CD4-positive, CD25-positive, alpha-beta regulatory T cell (primary cell): ENCODE data around the gene RFT1. TPM values are rescaled to one million over a fixed set of nuclear protein-coding genes. Genes with fewer than 3 reads are reported as not detected.
A peak's percentile ranks its signal among the peaks of the same experiment; 100 is the strongest.
"Not testable (repeated sequence)": the region's sequence is repeated elsewhere in the genome, so short reads cannot be mapped to it uniquely, and the experiment has no call there.

Experiments
- ATAC-seq, 2 donors: fragments of 150-1000 bp; cut with Tn5 transposase; one replicate each; pipeline ENCODE4 v1.10.0; 2021; ENCODE audit warnings: low read depth in 2 of 2, moderate number of reproducible peaks in 2 of 2, moderate library complexity in 1 of 2
- DNase-seq, 3 donors: peaks; one replicate each; pipeline versions ENCODE4 v3.0.0 to v3.0.0-alpha.2; 2012 to 2022; ENCODE audit warnings: mixed read lengths in 1 of 3
- H3K27ac ChIP-seq: one replicate; pipeline ENCODE4 v1.7.0; 2013; ENCODE audit warnings: mild to moderate bottlenecking, low read length; ENCODE audit not compliant: insufficient read depth, poor library complexity, severe bottlenecking
- H3K27me3 ChIP-seq: one replicate; pipeline ENCODE4 v1.7.0; 2013; ENCODE audit warnings: low read length; ENCODE audit not compliant: control insufficient read depth, insufficient read depth
- H3K36me3 ChIP-seq: one replicate; pipeline ENCODE4 v1.7.0; 2013; ENCODE audit warnings: mild to moderate bottlenecking, low read length, moderate library complexity; ENCODE audit not compliant: control insufficient read depth, insufficient read depth
- H3K4me1 ChIP-seq: 2 replicates; pipeline ENCODE4 v1.7.0; 2013; ENCODE audit warnings: mild to moderate bottlenecking, low read length; ENCODE audit not compliant: insufficient read depth, control insufficient read depth, poor library complexity, severe bottlenecking
- H3K4me3 ChIP-seq: one replicate; pipeline ENCODE4 v1.7.0; 2013; ENCODE audit warnings: low read depth, mild to moderate bottlenecking, low read length, moderate library complexity
- H3K9me3 ChIP-seq, 2 experiments: 1 replicate in 1 of 2; 2 replicates in 1 of 2; pipeline ENCODE4 v1.7.0; 2013; ENCODE audit warnings: low read length in 2 of 2, mild to moderate bottlenecking in 1 of 2, moderate library complexity in 1 of 2; ENCODE audit not compliant: control insufficient read depth in 2 of 2
- H3K27ac Mint-ChIP-seq, 3 donors: one replicate each; pipeline ENCODE4 v1.8.0; 2020 to 2022; ENCODE audit warnings: mild to moderate bottlenecking in 3 of 3, mixed read lengths in 3 of 3, moderate library complexity in 2 of 3
- H3K27me3 Mint-ChIP-seq: one replicate; pipeline ENCODE4 v1.8.0; 2022; ENCODE audit warnings: mild to moderate bottlenecking, mixed read lengths
- H3K36me3 Mint-ChIP-seq: one replicate; pipeline ENCODE4 v1.8.0; 2020; ENCODE audit warnings: mixed read lengths
- H3K4me1 Mint-ChIP-seq, 4 donors: one replicate each; pipeline ENCODE4 v1.8.0; 2020 to 2022; ENCODE audit warnings: mixed read lengths in 4 of 4, mild to moderate bottlenecking in 1 of 4
- H3K4me3 Mint-ChIP-seq, 4 donors: one replicate each; pipeline ENCODE4 v1.8.0; 2020 to 2022; ENCODE audit warnings: mild to moderate bottlenecking in 4 of 4, mixed read lengths in 4 of 4, moderate library complexity in 3 of 4
- H3K9me3 Mint-ChIP-seq, 7 donors: one replicate each; pipeline ENCODE4 v1.8.0; 2020 to 2022; ENCODE audit warnings: mixed read lengths in 7 of 7, mild to moderate bottlenecking in 3 of 7, moderate library complexity in 2 of 7
- polyA plus RNA-seq, 4 donors: library from polyadenylated mRNA; unstranded; fragments of 300-500 nt; fragmentation: Illumina TruSeq; gene quantifications; one replicate each; pipeline ENCODE4 v1.2.3, GENCODE V29; 2021
- total RNA-seq: library from RNA; stranded (reverse); gene quantifications from one replicate; pipeline ENCODE4 v1.2.3, GENCODE V29; 2022

RFT1 gene
- total and polyA plus RNA-seq, 5 donors from 2014 or later: 12.9 to 27.6 (median 23.9) TPM

GRCh38 chr3:53151465-53151864 is 21.2 kb upstream of the RFT1 start:
- Histone ChIP-seq H3K36me3 (no peaks in the 10 kb centered on the region), H3K9me3 (no peaks in the 10 kb centered on the region), H3K4me1 (no peaks in the 10 kb centered on the region), H3K4me3 (no peak overlapping the region), H3K27me3 (no peaks in the 10 kb centered on the region), H3K27ac (no peak overlapping the region)
- Mint-ChIP-seq H3K9me3 (peaks cover 0 to 2% (median 0%) of the 10 kb centered on the region in 7 donors), H3K4me3 (no peak overlapping the region), H3K36me3 (no peaks in the 10 kb centered on the region), H3K4me1 (no peaks in the 10 kb centered on the region), H3K27me3 (peaks cover 25% of the 10 kb centered on the region), H3K27ac (no peak overlapping the region)
- no peak for DNase-seq
- ATAC-seq: no peak

GRCh38 chr3:53151086-53151438 is 20.8 kb upstream of the RFT1 start:
- H3K27me3 Mint-ChIP-seq: peaks cover 24% of the 10 kb centered on the region
- not testable (repeated sequence) for H3K27ac ChIP-seq, H3K27me3 ChIP-seq, H3K36me3 Mint-ChIP-seq, H3K4me3 Mint-ChIP-seq, H3K27ac Mint-ChIP-seq, DNase-seq, H3K36me3 ChIP-seq, H3K4me3 ChIP-seq, H3K9me3 ChIP-seq, H3K4me1 Mint-ChIP-seq, H3K4me1 ChIP-seq, ATAC-seq, H3K9me3 Mint-ChIP-seq

GRCh38 chr3:53150247-53151085 is 20.2 kb upstream of the RFT1 start:
- Histone ChIP-seq H3K27ac (no peak overlapping the region), H3K9me3 (no peaks in the 10 kb centered on the region), H3K36me3 (no peaks in the 10 kb centered on the region), H3K27me3 (no peaks in the 10 kb centered on the region), H3K4me3 (no peak overlapping the region), H3K4me1 (no peaks in the 10 kb centered on the region)
- ATAC-seq (no peak), DNase-seq (no peak)
- Mint-ChIP-seq H3K36me3 (no peaks in the 10 kb centered on the region), H3K27ac (no peak overlapping the region), H3K4me3 (no peak overlapping the region), H3K9me3 (peaks cover 0 to 2% (median 0%) of the 10 kb centered on the region in 7 donors), H3K27me3 (peaks cover 18% of the 10 kb centered on the region), H3K4me1 (no peaks in the 10 kb centered on the region)

GRCh38 chr3:53149699-53150098 is 19.5 kb upstream of the RFT1 start:
- DNase-seq (no peak), ATAC-seq (no peak)
- H3K27me3 Mint-ChIP-seq: peaks cover 14% of the 10 kb centered on the region
- H3K36me3 ChIP-seq: no peaks in the 10 kb centered on the region
- no peaks in the 10 kb centered on the region for H3K4me1 ChIP-seq
- no peaks in the 10 kb centered on the region for H3K9me3 ChIP-seq
- no peak overlapping the region for H3K27ac ChIP-seq
- H3K4me3 Mint-ChIP-seq: peak overlapping the region in 1 of 4 donors; percentile 76
- H3K4me1 Mint-ChIP-seq: no peaks in the 10 kb centered on the region
- H3K9me3 Mint-ChIP-seq: peaks cover 0 to 2% (median 0%) of the 10 kb centered on the region in 7 donors
- no peak overlapping the region for H3K4me3 ChIP-seq
- H3K36me3 Mint-ChIP-seq: no peaks in the 10 kb centered on the region
- no peaks in the 10 kb centered on the region for H3K27me3 ChIP-seq
- no peak overlapping the region for H3K27ac Mint-ChIP-seq

- ATAC-seq (no peak), DNase-seq (no peak)
- Mint-ChIP-seq H3K27ac (no peak overlapping the region), H3K4me1 (no peaks in the 10 kb centered on the region), H3K27me3 (peaks cover 11% of the 10 kb centered on the region), H3K36me3 (no peaks in the 10 kb centered on the region), H3K9me3 (no peaks in the 10 kb centered on the region), H3K4me3 (no peak overlapping the region)
- Histone ChIP-seq H3K27me3 (no peaks in the 10 kb centered on the region), H3K9me3 (no peaks in the 10 kb centered on the region), H3K4me3 (no peak overlapping the region), H3K27ac (no peak overlapping the region), H3K36me3 (no peaks in the 10 kb centered on the region), H3K4me1 (no peaks in the 10 kb centered on the region)
Observed at GRCh38 chr3:53149006-53149690, 18.9 kb upstream of the RFT1 start.

GRCh38 chr3:53147903-53148400 is 17.7 kb upstream of the RFT1 start:
- peaks cover 2% of the 10 kb centered on the region for H3K27me3 Mint-ChIP-seq
- ATAC-seq (no peak), DNase-seq (no peak)
- H3K9me3 ChIP-seq: no peaks in the 10 kb centered on the region
- no peaks in the 10 kb centered on the region for H3K36me3 Mint-ChIP-seq
- no peaks in the 10 kb centered on the region for H3K9me3 Mint-ChIP-seq
- no peaks in the 10 kb centered on the region for H3K27me3 ChIP-seq
- no peaks in the 10 kb centered on the region for H3K4me1 Mint-ChIP-seq
- no peak overlapping the region for H3K27ac Mint-ChIP-seq
- no peaks in the 10 kb centered on the region for H3K36me3 ChIP-seq
- no peaks in the 10 kb centered on the region for H3K4me1 ChIP-seq
- H3K4me3 Mint-ChIP-seq: no peak overlapping the region
- H3K4me3 ChIP-seq: no peak overlapping the region
- H3K27ac ChIP-seq: no peak overlapping the region

GRCh38 chr3:53147151-53147902 is 17.1 kb upstream of the RFT1 start:
- no peak overlapping the region for H3K4me3 ChIP-seq
- Mint-ChIP-seq H3K27me3 (no peaks in the 10 kb centered on the region), H3K9me3 (no peaks in the 10 kb centered on the region), H3K36me3 (no peaks in the 10 kb centered on the region), H3K4me1 (no peaks in the 10 kb centered on the region), H3K4me3 (no peak overlapping the region), H3K27ac (no peak overlapping the region)
- H3K27ac ChIP-seq: no peak overlapping the region
- no peak for DNase-seq
- H3K9me3 ChIP-seq: no peaks in the 10 kb centered on the region
- no peak for ATAC-seq
- H3K27me3 ChIP-seq: no peaks in the 10 kb centered on the region
- no peaks in the 10 kb centered on the region for H3K36me3 ChIP-seq
- H3K4me1 ChIP-seq: no peaks in the 10 kb centered on the region
